ENCODE results near the gene NUDCD3.

The NUDCD3 gene

DNA sequence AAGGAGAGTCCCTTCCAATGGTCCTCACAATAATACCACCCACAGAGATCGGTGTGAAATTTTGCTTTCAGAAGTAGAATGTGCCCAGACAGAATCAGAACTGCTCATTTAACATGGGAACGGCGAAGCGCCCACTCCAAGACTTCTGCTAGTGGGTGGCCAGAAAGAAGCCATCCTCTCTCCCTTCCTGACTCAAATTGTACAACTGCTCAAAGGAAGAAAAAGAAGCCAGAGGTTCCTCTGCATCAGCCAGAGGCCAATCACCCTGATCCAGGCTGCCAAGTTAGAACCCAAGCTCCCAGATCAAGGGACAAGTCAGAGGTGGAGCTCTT is 23.3 kb downstream of the NUDCD3 start:
- H3K4me3 ChIP-seq (ENCODE audit: low read depth, low read length): no peak overlapping the region
- no peak overlapping the region for H2BK12ac ChIP-seq (ENCODE audit: low read length)
- no peaks in the 10 kb centered on the region for H3K79me2 ChIP-seq (ENCODE audit: control insufficient read depth, insufficient read depth, low read length, poor library complexity)
- no peak overlapping the region for H3K4me2 ChIP-seq (ENCODE audit: low read length)
- no peaks in the 10 kb centered on the region for H3K4me1 ChIP-seq (ENCODE audit: control insufficient read depth in 1 of 2, insufficient read depth in 2 of 2, low read length in 2 of 2)
- H3K27me3 ChIP-seq (ENCODE audit: insufficient read depth, low read length): no peaks in the 10 kb centered on the region
- H3K27ac ChIP-seq (ENCODE audit: low read depth, low read length): no peak overlapping the region
- no peak overlapping the region for H2AK5ac ChIP-seq (ENCODE audit: low read length)
- no peak overlapping the region for H2AFZ ChIP-seq (ENCODE audit: insufficient read depth, low read length, poor library complexity)
- H2BK5ac ChIP-seq (ENCODE audit: low read depth, low read length, poor library complexity): no peak overlapping the region
- H4K12ac ChIP-seq (ENCODE audit: low read depth, low read length): no peak overlapping the region
- no peak overlapping the region for H3K4ac ChIP-seq (ENCODE audit: low read depth, low read length)
- WGBS (ENCODE audit: extremely low coverage, insufficient coverage, insufficient read length): no CpG with 5 or more reads among the region's 4 CpGs
- no peak for DNase-seq
- H3K18ac ChIP-seq (ENCODE audit: low read length): no peak overlapping the region
- no peaks in the 10 kb centered on the region for H3K9me3 ChIP-seq (ENCODE audit: insufficient read depth, low read depth, low read length)
- no peak overlapping the region for H4K8ac ChIP-seq (ENCODE audit: low read depth, low read length)
- H2BK120ac ChIP-seq (ENCODE audit: insufficient read depth, low read length, poor library complexity): no peak overlapping the region
- no peak overlapping the region for H3K9ac ChIP-seq (ENCODE audit: low read length)
- no peak overlapping the region for H4K91ac ChIP-seq (ENCODE audit: low read depth, low read length)
- peaks cover 12 to 29% of the 10 kb centered on the region in 2 experiments for H3K36me3 ChIP-seq (ENCODE audit: control insufficient read depth in 1 of 2, insufficient read depth in 2 of 2, low read length in 2 of 2)
- H3K14ac ChIP-seq (ENCODE audit: low read length): no peak overlapping the region
- H3K79me1 ChIP-seq (ENCODE audit: low read length): no peaks in the 10 kb centered on the region
- H3K23ac ChIP-seq (ENCODE audit: low read length): no peak overlapping the region

DNA sequence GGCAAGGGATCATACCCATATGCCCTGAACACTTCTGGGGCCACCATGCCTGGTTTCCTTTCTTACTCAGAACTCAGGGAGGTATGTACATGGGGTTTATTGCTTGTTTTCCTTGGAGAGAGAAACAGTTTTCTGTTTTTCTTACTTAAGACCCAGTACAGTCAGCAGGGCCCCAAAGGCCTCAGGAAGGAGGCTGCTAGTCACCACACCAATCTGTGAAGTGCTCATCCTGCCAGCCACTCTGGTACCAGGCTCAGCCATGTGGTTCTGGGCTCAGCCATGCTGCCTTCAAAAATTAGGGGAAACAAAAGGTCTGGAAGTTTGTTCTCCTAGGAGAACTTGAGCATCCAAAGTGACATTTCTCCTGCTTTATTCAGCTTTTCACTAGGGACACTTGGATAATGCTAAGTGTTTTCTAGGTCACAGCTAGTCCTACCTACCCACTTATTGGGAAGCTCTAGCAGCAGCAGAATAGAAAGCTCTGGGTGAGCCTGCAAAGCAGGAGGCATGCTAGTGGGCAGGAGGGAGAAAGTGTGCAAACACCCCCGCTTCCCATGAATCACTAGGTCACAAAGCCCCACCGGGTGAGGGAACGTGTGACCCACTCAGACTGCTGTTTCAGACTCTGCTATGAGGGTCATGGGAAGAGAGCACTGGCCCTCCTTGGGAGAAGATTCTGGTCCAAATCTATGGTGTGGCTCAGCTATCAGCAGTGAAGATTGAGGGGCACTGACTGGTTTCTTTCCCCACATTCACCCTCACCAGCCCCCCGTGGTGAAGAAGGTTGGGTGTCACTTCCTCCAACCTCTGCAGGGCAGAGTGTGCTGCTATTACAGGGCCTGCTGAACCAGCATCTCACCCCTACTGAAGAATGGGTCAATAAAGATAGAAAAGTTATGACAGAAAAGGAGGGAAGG is 23.9 kb downstream of the NUDCD3 start:
- no peak overlapping the region for H2BK12ac ChIP-seq (ENCODE audit: low read length)
- H3K4me1 ChIP-seq (ENCODE audit: control insufficient read depth in 1 of 2, insufficient read depth in 2 of 2, low read length in 2 of 2): peaks cover 0 to 3% of the 10 kb centered on the region in 2 experiments
- H4K12ac ChIP-seq (ENCODE audit: low read depth, low read length): no peak overlapping the region
- no peak overlapping the region for H3K9ac ChIP-seq (ENCODE audit: low read length)
- no peak overlapping the region for H3K14ac ChIP-seq (ENCODE audit: low read length)
- no peak overlapping the region for H3K23ac ChIP-seq (ENCODE audit: low read length)
- H3K4ac ChIP-seq (ENCODE audit: low read depth, low read length): no peak overlapping the region
- H3K79me2 ChIP-seq (ENCODE audit: control insufficient read depth, insufficient read depth, low read length, poor library complexity): peaks cover under 1% of the 10 kb centered on the region
- H3K79me1 ChIP-seq (ENCODE audit: low read length): no peaks in the 10 kb centered on the region
- H2BK120ac ChIP-seq (ENCODE audit: insufficient read depth, low read length, poor library complexity): no peak overlapping the region
- H3K4me2 ChIP-seq (ENCODE audit: low read length): no peak overlapping the region
- no peak overlapping the region for H3K4me3 ChIP-seq (ENCODE audit: low read depth, low read length)
- no peak overlapping the region for H4K8ac ChIP-seq (ENCODE audit: low read depth, low read length)
- peaks cover 12 to 29% of the 10 kb centered on the region in 2 experiments for H3K36me3 ChIP-seq (ENCODE audit: control insufficient read depth in 1 of 2, insufficient read depth in 2 of 2, low read length in 2 of 2)
- H2BK5ac ChIP-seq (ENCODE audit: low read depth, low read length, poor library complexity): no peak overlapping the region
- H3K9me3 ChIP-seq (ENCODE audit: insufficient read depth, low read depth, low read length): no peaks in the 10 kb centered on the region
- no peak overlapping the region for H4K91ac ChIP-seq (ENCODE audit: low read depth, low read length)
- H3K18ac ChIP-seq (ENCODE audit: low read length): no peak overlapping the region
- no peaks in the 10 kb centered on the region for H3K27me3 ChIP-seq (ENCODE audit: insufficient read depth, low read length)
- no peak for DNase-seq
- WGBS (ENCODE audit: extremely low coverage, insufficient coverage, insufficient read length): no CpG with 5 or more reads among the region's 4 CpGs
- no peak overlapping the region for H3K27ac ChIP-seq (ENCODE audit: low read depth, low read length)
- no peak overlapping the region for H2AFZ ChIP-seq (ENCODE audit: insufficient read depth, low read length, poor library complexity)
- no peak overlapping the region for H2AK5ac ChIP-seq (ENCODE audit: low read length)

DNA sequence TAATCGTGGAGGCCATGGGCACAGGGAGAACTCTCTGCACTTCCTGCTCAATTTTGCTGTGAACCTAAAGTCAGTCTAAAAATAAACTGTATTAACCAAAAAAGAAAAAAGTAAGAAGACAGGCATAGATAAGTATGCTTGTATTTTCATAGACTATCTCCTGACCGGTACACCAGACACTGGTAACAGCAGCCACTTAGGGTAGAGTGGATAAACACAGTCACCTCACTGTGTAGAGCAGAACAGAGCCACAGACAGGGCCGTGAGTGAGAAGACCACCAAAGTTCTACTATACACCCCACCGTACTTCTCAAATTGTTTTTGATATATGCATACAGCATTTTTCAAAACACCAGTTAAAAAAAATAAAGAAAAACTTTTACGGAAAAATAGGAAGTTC is 25.0 kb downstream of the NUDCD3 start:
- Histone ChIP-seq H4K91ac (ENCODE audit: low read depth, low read length) (no peak overlapping the region), H3K79me2 (ENCODE audit: control insufficient read depth, insufficient read depth, low read length, poor library complexity) (peaks cover 2% of the 10 kb centered on the region), H3K4me2 (ENCODE audit: low read length) (no peak overlapping the region), H3K36me3 (ENCODE audit: control insufficient read depth in 1 of 2, insufficient read depth in 2 of 2, low read length in 2 of 2) (peaks cover 12 to 25% of the 10 kb centered on the region in 2 experiments), H2BK120ac (ENCODE audit: insufficient read depth, low read length, poor library complexity) (no peak overlapping the region), H2BK5ac (ENCODE audit: low read depth, low read length, poor library complexity) (no peak overlapping the region), H3K4me1 (ENCODE audit: control insufficient read depth in 1 of 2, insufficient read depth in 2 of 2, low read length in 2 of 2) (peaks cover 0 to 5% of the 10 kb centered on the region in 2 experiments), H3K9me3 (ENCODE audit: insufficient read depth, low read depth, low read length) (no peaks in the 10 kb centered on the region), H3K27ac (ENCODE audit: low read depth, low read length) (no peak overlapping the region), H3K79me1 (ENCODE audit: low read length) (no peaks in the 10 kb centered on the region), H2BK12ac (ENCODE audit: low read length) (no peak overlapping the region), H3K4me3 (ENCODE audit: low read depth, low read length) (no peak overlapping the region), H3K27me3 (ENCODE audit: insufficient read depth, low read length) (no peaks in the 10 kb centered on the region), H3K14ac (ENCODE audit: low read length) (no peak overlapping the region), H4K12ac (ENCODE audit: low read depth, low read length) (no peak overlapping the region), H3K4ac (ENCODE audit: low read depth, low read length) (no peak overlapping the region), H3K23ac (ENCODE audit: low read length) (peak overlapping the region; percentile 87), H2AFZ (ENCODE audit: insufficient read depth, low read length, poor library complexity) (no peak overlapping the region), H3K9ac (ENCODE audit: low read length) (no peak overlapping the region), H4K8ac (ENCODE audit: low read depth, low read length) (no peak overlapping the region), H2AK5ac (ENCODE audit: low read length) (no peak overlapping the region), H3K18ac (ENCODE audit: low read length) (no peak overlapping the region)
- DNase-seq: no peak
- WGBS (ENCODE audit: extremely low coverage, insufficient coverage, insufficient read length): no CpG with 5 or more reads among the region's 5 CpGs

DNA sequence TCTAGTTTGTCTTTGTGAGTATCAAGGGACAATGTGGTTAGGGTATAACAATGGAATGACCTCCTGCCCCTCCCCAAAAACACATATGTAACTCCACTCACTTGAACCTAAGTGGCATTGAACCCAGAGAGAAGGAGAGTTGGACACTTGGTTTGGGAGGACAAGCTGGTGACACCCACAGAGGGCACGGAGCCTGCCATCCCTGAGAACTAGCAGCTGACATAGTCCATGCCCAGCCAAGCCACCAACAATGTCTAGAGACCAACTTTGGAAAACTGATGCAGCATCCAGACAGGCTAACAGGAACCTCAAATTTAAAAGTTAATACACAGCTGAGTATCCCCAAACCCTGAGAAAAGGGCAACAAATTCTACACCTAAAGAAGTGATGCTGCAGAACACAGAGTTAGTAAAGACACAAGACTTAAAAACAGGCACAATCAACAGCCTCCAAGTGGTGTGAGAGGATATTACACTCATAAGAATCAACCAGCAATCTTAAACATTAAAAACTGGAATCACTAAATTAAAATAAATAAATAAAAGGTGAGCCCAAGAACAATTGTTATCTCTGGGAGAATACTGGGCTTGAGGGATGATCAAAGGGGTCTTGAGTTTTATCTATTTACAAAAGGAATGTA is 27.2 kb downstream of the NUDCD3 start:
- Histone ChIP-seq H2BK120ac (ENCODE audit: insufficient read depth, low read length, poor library complexity) (no peak overlapping the region), H3K9ac (ENCODE audit: low read length) (peak overlapping the region; percentile 71), H3K4me2 (ENCODE audit: low read length) (no peak overlapping the region), H2BK12ac (ENCODE audit: low read length) (no peak overlapping the region), H3K9me3 (ENCODE audit: insufficient read depth, low read depth, low read length) (no peaks in the 10 kb centered on the region), H3K27ac (ENCODE audit: low read depth, low read length) (no peak overlapping the region), H4K8ac (ENCODE audit: low read depth, low read length) (no peak overlapping the region), H3K4me3 (ENCODE audit: low read depth, low read length) (no peak overlapping the region), H3K27me3 (ENCODE audit: insufficient read depth, low read length) (no peaks in the 10 kb centered on the region), H3K4ac (ENCODE audit: low read depth, low read length) (no peak overlapping the region), H4K91ac (ENCODE audit: low read depth, low read length) (no peak overlapping the region), H3K23ac (ENCODE audit: low read length) (no peak overlapping the region), H3K4me1 (ENCODE audit: control insufficient read depth in 1 of 2, insufficient read depth in 2 of 2, low read length in 2 of 2) (peaks cover 0 to 7% of the 10 kb centered on the region in 2 experiments), H2BK5ac (ENCODE audit: low read depth, low read length, poor library complexity) (no peak overlapping the region), H2AFZ (ENCODE audit: insufficient read depth, low read length, poor library complexity) (no peak overlapping the region), H3K79me2 (ENCODE audit: control insufficient read depth, insufficient read depth, low read length, poor library complexity) (peaks cover 2% of the 10 kb centered on the region), H3K14ac (ENCODE audit: low read length) (no peak overlapping the region), H3K18ac (ENCODE audit: low read length) (no peak overlapping the region), H3K36me3 (ENCODE audit: control insufficient read depth in 1 of 2, insufficient read depth in 2 of 2, low read length in 2 of 2) (peaks cover 9 to 24% of the 10 kb centered on the region in 2 experiments), H3K79me1 (ENCODE audit: low read length) (no peaks in the 10 kb centered on the region), H4K12ac (ENCODE audit: low read depth, low read length) (no peak overlapping the region), H2AK5ac (ENCODE audit: low read length) (no peak overlapping the region)
- DNase-seq: peak in 1 of 2 donors; percentile 20
- no CpG with 5 or more reads among the region's 1 CpG for WGBS (ENCODE audit: extremely low coverage, insufficient coverage, insufficient read length)
